Astrocyte (in vitro differentiated cells and primary cell): Measurements from ENCODE around the gene ATXN7. TPM values are rescaled to one million over a fixed set of nuclear protein-coding genes. Genes with fewer than 3 reads are reported as not detected.

Experiments used
- DNase-seq: peaks from one replicate; pipeline ENCODE4 v3.0.0-alpha.2; 2010; ENCODE audit warnings: low read depth
- FAIRE-seq: peaks from 2 replicates; lab custom pipeline; 2011; peaks lifted over from hg19 to GRCh38; lab: Jason Lieb, UNC
- H2AFZ ChIP-seq: 2 replicates; pipeline ENCODE4 v1.6.0; 2012; ENCODE audit warnings: low read depth, low read length, inconsistent platforms
- H3K27ac ChIP-seq: 2 replicates; pipeline ENCODE4 v1.5.1; 2011; ENCODE audit warnings: low read depth, low read length, inconsistent platforms
- H3K27me3 ChIP-seq: 2 replicates; pipeline ENCODE4 v1.6.0; 2011; ENCODE audit warnings: low read length, inconsistent platforms; ENCODE audit not compliant: insufficient read depth
- H3K36me3 ChIP-seq: 2 replicates; pipeline ENCODE4 v1.5.1; 2011; ENCODE audit warnings: low read length, inconsistent platforms; ENCODE audit not compliant: insufficient read depth
- H3K4me1 ChIP-seq: 2 replicates; pipeline ENCODE4 v1.5.1; 2011; ENCODE audit warnings: low read length, inconsistent platforms; ENCODE audit not compliant: insufficient read depth
- H3K4me2 ChIP-seq: 2 replicates; pipeline ENCODE4 v1.6.0; 2012; ENCODE audit warnings: low read length, inconsistent platforms
- H3K4me3 ChIP-seq: 2 replicates; pipeline ENCODE4 v1.5.1; 2011; ENCODE audit warnings: low read depth, mild to moderate bottlenecking, low read length, inconsistent platforms; ENCODE audit not compliant: insufficient read depth
- H3K79me2 ChIP-seq: 2 replicates; pipeline ENCODE4 v1.6.0; 2012; ENCODE audit warnings: mild to moderate bottlenecking, low read length, inconsistent platforms; ENCODE audit not compliant: insufficient read depth
- H3K9ac ChIP-seq: 2 replicates; pipeline ENCODE4 v1.6.0; 2012; ENCODE audit warnings: mild to moderate bottlenecking, low read length, inconsistent platforms
- H3K9me3 ChIP-seq: 2 replicates; pipeline ENCODE4 v1.5.1; 2012; ENCODE audit warnings: low read depth, mild to moderate bottlenecking, low read length, inconsistent platforms; ENCODE audit not compliant: insufficient read depth
- H4K20me1 ChIP-seq: 2 replicates; pipeline ENCODE4 v1.6.0; 2012; ENCODE audit warnings: low read length, inconsistent platforms; ENCODE audit not compliant: insufficient read depth
- H3K27ac Mint-ChIP-seq: one replicate; pipeline ENCODE4 v1.8.0; 2021; ENCODE audit warnings: mild to moderate bottlenecking, mixed read lengths; ENCODE audit not compliant: unreplicated experiment
- H3K27me3 Mint-ChIP-seq: one replicate; pipeline ENCODE4 v1.8.0; 2021; ENCODE audit warnings: low read depth, mixed read lengths; ENCODE audit not compliant: unreplicated experiment
- H3K36me3 Mint-ChIP-seq: one replicate; pipeline ENCODE4 v1.8.0; 2021; ENCODE audit warnings: low read depth, mixed read lengths; ENCODE audit not compliant: unreplicated experiment
- H3K4me1 Mint-ChIP-seq: one replicate; pipeline ENCODE4 v1.8.0; 2021; ENCODE audit warnings: low read depth, mixed read lengths; ENCODE audit not compliant: unreplicated experiment
- H3K4me3 Mint-ChIP-seq: one replicate; pipeline ENCODE4 v1.8.0; 2021; ENCODE audit warnings: mild to moderate bottlenecking, moderate library complexity, mixed read lengths; ENCODE audit not compliant: unreplicated experiment
- H3K9me3 Mint-ChIP-seq: one replicate; pipeline ENCODE4 v1.8.0; 2021; ENCODE audit warnings: mild to moderate bottlenecking, mixed read lengths; ENCODE audit not compliant: unreplicated experiment
- EZH2 ChIP-seq: IDR thresholded peaks from 2 replicates; pipeline ENCODE4 v1.6.1; 2012; ENCODE audit warnings: mild to moderate bottlenecking, low read length, inconsistent platforms; ENCODE audit not compliant: insufficient read depth
- total RNA-seq: library from RNA; stranded (reverse); gene quantifications from 2 replicates; pipeline ENCODE4 v1.2.1, GENCODE V29; 2021
- TF ChIP-seq, protein P1 (sequence below): IDR thresholded peaks from 2 replicates; pipeline ENCODE4 v1.5.1; 2011; ENCODE audit warnings: low read depth, mild to moderate bottlenecking, inconsistent platforms, low read length, moderate library complexity; ENCODE audit not compliant: insufficient read depth

Gene ATXN7
- total RNA-seq, 1 donor from 2014 or later, result 17.6 TPM

DNA sequence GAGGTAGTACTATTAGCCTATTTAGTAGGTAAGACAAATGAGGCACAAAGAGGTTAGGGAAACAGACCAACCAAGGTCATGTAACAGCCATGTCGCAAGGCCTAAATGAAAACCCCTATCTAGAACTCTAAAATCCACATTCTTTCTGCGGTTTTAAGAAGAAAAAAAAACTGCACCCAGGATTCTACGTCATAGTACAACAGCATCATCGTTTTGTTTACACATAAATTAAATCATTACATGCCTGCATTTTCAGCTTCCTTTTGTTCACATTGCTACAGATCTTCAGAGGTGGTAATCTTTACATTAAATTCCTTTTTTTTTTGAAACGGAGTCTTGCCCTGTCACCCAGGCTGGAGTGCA lies 160.2 kb downstream of the ATXN7 start:
- Mint-ChIP-seq H3K4me1 (peaks cover 14% of the 10 kb centered on the region), H3K4me3 (peak overlapping the region; percentile 92), H3K36me3 (peaks cover 3% of the 10 kb centered on the region), H3K27ac (peak overlapping the region; percentile 4), H3K27me3 (peaks cover 2% of the 10 kb centered on the region), H3K9me3 (no peaks in the 10 kb centered on the region)
- Histone ChIP-seq H3K36me3 (peaks cover 9% of the 10 kb centered on the region), H2AFZ (peak overlapping the region; percentile 42), H3K9ac (peak overlapping the region; percentile 98), H4K20me1 (peaks cover 15% of the 10 kb centered on the region), H3K4me2 (peak overlapping the region; percentile 96), H3K27ac (no peak overlapping the region), H3K4me1 (peaks cover 7% of the 10 kb centered on the region), H3K9me3 (no peaks in the 10 kb centered on the region), H3K4me3 (no peak overlapping the region), H3K79me2 (peaks cover 44% of the 10 kb centered on the region), H3K27me3 (peaks cover under 1% of the 10 kb centered on the region)
- FAIRE-seq, result no peak
- TF ChIP-seq EZH2, result no peak
- TF ChIP-seq, protein P1, sequence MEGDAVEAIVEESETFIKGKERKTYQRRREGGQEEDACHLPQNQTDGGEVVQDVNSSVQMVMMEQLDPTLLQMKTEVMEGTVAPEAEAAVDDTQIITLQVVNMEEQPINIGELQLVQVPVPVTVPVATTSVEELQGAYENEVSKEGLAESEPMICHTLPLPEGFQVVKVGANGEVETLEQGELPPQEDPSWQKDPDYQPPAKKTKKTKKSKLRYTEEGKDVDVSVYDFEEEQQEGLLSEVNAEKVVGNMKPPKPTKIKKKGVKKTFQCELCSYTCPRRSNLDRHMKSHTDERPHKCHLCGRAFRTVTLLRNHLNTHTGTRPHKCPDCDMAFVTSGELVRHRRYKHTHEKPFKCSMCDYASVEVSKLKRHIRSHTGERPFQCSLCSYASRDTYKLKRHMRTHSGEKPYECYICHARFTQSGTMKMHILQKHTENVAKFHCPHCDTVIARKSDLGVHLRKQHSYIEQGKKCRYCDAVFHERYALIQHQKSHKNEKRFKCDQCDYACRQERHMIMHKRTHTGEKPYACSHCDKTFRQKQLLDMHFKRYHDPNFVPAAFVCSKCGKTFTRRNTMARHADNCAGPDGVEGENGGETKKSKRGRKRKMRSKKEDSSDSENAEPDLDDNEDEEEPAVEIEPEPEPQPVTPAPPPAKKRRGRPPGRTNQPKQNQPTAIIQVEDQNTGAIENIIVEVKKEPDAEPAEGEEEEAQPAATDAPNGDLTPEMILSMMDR, result no peak
- DNase-seq, result no peak

DNA sequence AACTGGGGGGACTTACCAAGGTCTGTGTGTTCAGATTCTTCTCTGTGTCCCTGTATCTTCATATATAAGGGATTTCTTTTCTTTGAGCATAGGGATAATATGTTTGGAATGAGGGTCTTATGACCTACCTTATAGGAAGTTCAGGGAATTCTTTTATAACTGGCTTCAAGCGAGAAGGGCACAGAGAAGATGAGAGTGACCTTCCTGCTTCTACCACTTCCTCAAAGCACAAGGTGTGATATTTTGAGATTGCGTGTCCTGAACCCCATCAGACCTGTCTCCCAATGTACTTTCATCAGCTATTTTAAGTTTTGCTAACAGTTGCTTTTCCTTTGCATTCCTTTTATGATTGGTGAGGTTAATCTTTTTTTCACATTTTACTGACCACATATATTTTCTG lies 162.7 kb downstream of the ATXN7 start:
- Histone ChIP-seq H3K27me3 (peaks cover 3% of the 10 kb centered on the region), H3K9me3 (no peaks in the 10 kb centered on the region), H3K4me2 (no peak overlapping the region), H3K79me2 (peaks cover 21% of the 10 kb centered on the region), H3K27ac (no peak overlapping the region), H3K4me3 (no peak overlapping the region), H3K36me3 (no peaks in the 10 kb centered on the region), H2AFZ (no peak overlapping the region), H3K9ac (no peak overlapping the region), H4K20me1 (peaks cover 6% of the 10 kb centered on the region), H3K4me1 (peaks cover 12% of the 10 kb centered on the region)
- H3K4me3 Mint-ChIP-seq, result no peak overlapping the region
- H3K27me3 Mint-ChIP-seq, result peaks cover 2% of the 10 kb centered on the region
- TF ChIP-seq, protein P1, result no peak
- TF ChIP-seq EZH2, result no peak
- FAIRE-seq, result no peak
- peaks cover 3% of the 10 kb centered on the region for H3K36me3 Mint-ChIP-seq
- peaks cover 16% of the 10 kb centered on the region for H3K4me1 Mint-ChIP-seq
- DNase-seq, result no peak
- no peaks in the 10 kb centered on the region for H3K9me3 Mint-ChIP-seq
- no peak overlapping the region for H3K27ac Mint-ChIP-seq

DNA sequence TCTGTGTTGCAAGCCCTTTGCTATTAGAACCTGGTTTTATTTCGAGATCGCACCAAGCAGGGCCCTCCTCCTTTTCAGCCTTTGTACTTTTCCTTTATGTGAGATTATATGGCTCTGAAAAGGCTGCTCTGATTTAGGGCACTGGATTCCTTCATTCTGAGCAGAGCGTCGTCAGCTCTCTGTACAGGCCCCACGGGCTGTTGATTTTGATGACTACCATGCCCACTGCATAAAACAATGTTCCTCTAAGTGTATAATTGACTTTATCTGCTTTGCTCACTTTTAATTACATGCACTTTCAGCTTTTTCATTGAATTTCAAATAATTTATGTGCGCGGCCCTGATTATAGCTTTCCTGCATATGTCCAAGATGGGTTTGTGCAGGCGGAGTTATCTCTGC lies 164.0 kb downstream of the ATXN7 start:
- H3K27me3 ChIP-seq, result peaks cover 3% of the 10 kb centered on the region
- FAIRE-seq, result no peak
- no peaks in the 10 kb centered on the region for H3K36me3 ChIP-seq
- H3K4me3 ChIP-seq, result no peak overlapping the region
- no peak overlapping the region for H3K9ac ChIP-seq
- peaks cover 8% of the 10 kb centered on the region for H3K79me2 ChIP-seq
- no peak for DNase-seq
- H3K27ac Mint-ChIP-seq, result no peak overlapping the region
- no peak overlapping the region for H2AFZ ChIP-seq
- H3K36me3 Mint-ChIP-seq, result no peaks in the 10 kb centered on the region
- H4K20me1 ChIP-seq, result peaks cover under 1% of the 10 kb centered on the region
- H3K9me3 ChIP-seq, result no peaks in the 10 kb centered on the region
- no peak overlapping the region for H3K4me2 ChIP-seq
- no peaks in the 10 kb centered on the region for H3K9me3 Mint-ChIP-seq
- no peak overlapping the region for H3K27ac ChIP-seq
- TF ChIP-seq, protein P1, result no peak
- TF ChIP-seq EZH2, result no peak
- peaks cover 12% of the 10 kb centered on the region for H3K4me1 Mint-ChIP-seq
- no peak overlapping the region for H3K4me3 Mint-ChIP-seq
- peaks cover 2% of the 10 kb centered on the region for H3K27me3 Mint-ChIP-seq
- H3K4me1 ChIP-seq, result peaks cover 10% of the 10 kb centered on the region
